Measurements from ENCODE around the gene CLTC. TPM values are rescaled to one million over a fixed set of nuclear protein-coding genes. Genes with fewer than 3 reads are reported as not detected.

The CLTC gene
- total and polyA plus RNA-seq, 2 of the 13 experiments (the other 11 are each of a cell fraction or from before 2014, with no cell fraction given) = 134 to 283 TPM

GRCh38 chr17:59619298-59620063, at the start of gene CLTC (continued):
- TF ChIP-seq FUBP1 (CRISPR knock-in tag; IDR thresholded peaks at IDR 0.05; ENCODE audit: borderline replicate concordance) (no peak), MTA1 (CRISPR knock-in tag; IDR thresholded peaks at IDR 0.05; ENCODE audit: borderline replicate concordance) (peak; percentile 97), ZNF615 (CRISPR knock-in tag; IDR thresholded peaks at IDR 0.05; ENCODE audit: borderline replicate concordance) (peak; percentile 94), IKZF5 (CRISPR knock-in tag; IDR thresholded peaks at IDR 0.05) (peak; percentile 98; the same call in 1 of the 2 replicates), REL (CRISPR knock-in tag; conservative IDR thresholded peaks at IDR 0.05) (peak; percentile 85; the same call in 1 of the 2 replicates), TEAD2 (CRISPR knock-in tag; IDR thresholded peaks at IDR 0.05) (no peak), MAFF (IDR thresholded peaks at IDR 0.05; ENCODE audit: low read depth, low read length) (peak; percentile 39), MXD1 (CRISPR knock-in tag; IDR thresholded peaks at IDR 0.05) (0 out of 2 replicates have a peak, but pooled peaks have one; percentile 15), HDAC6 (IDR thresholded peaks at IDR 0.05; ENCODE audit: low read depth, low read length) (no peak), MAX (IDR thresholded peaks at IDR 0.05) (peak; percentile 94), ZNF335 (CRISPR knock-in tag; IDR thresholded peaks at IDR 0.05) (peak; percentile 95), NR0B2 (CRISPR knock-in tag; IDR thresholded peaks at IDR 0.05) (no peak), ZBTB46 (CRISPR knock-in tag; IDR thresholded peaks at IDR 0.05; ENCODE audit: borderline replicate concordance) (peak; percentile 95), ZNF652 (CRISPR knock-in tag; IDR thresholded peaks at IDR 0.05; ENCODE audit: borderline replicate concordance, low read depth) (0 out of 2 replicates have a peak, but pooled peaks have one; percentile 17), ZNF275 (CRISPR knock-in tag; IDR thresholded peaks at IDR 0.05; ENCODE audit: borderline replicate concordance) (no peak), MTA3 (CRISPR knock-in tag; IDR thresholded peaks at IDR 0.05) (no peak), MAF1 (CRISPR knock-in tag; IDR thresholded peaks at IDR 0.05; ENCODE audit: borderline replicate concordance) (peak; percentile 65; the same call in 1 of the 2 replicates)
